HEK293 (cell line): Measurements from ENCODE around the gene PROB1.

Experiments
- CTCF ChIP-seq: fragments of 450-650 bp; formaldehyde crosslinking; IDR thresholded peaks from 2 replicates; pipeline ENCODE4 v1.5.1; 2016; ENCODE audit warnings: missing biosample characterization, missing genetic modification characterization
- KLF1 ChIP-seq: fragments of 450-650 bp; formaldehyde crosslinking; IDR thresholded peaks from 2 replicates; pipeline ENCODE4 v1.5.1; 2016; ENCODE audit warnings: missing biosample characterization, missing genetic modification characterization
- PRDM10 ChIP-seq: fragments of 450-650 bp; formaldehyde crosslinking; IDR thresholded peaks from 2 replicates; pipeline ENCODE4 v1.5.1; 2016; ENCODE audit warnings: missing biosample characterization, missing genetic modification characterization
- PRDM4 ChIP-seq: fragments of 450-650 bp; formaldehyde crosslinking; IDR thresholded peaks from 2 replicates; pipeline ENCODE4 v1.5.1; 2017; ENCODE audit warnings: missing biosample characterization, missing genetic modification characterization
- REST ChIP-seq: fragments of 450-650 bp; formaldehyde crosslinking; IDR thresholded peaks from 2 replicates; pipeline ENCODE4 v1.5.1; 2016; ENCODE audit warnings: missing biosample characterization, missing genetic modification characterization
- SP2 ChIP-seq: fragments of 450-650 bp; formaldehyde crosslinking; IDR thresholded peaks from 2 replicates; pipeline ENCODE4 v1.5.1; 2016; ENCODE audit warnings: missing biosample characterization, missing genetic modification characterization
- ZNF280C ChIP-seq: fragments of 450-650 bp; formaldehyde crosslinking; IDR thresholded peaks from 2 replicates; pipeline ENCODE4 v1.5.1; 2016; ENCODE audit warnings: missing biosample characterization, missing genetic modification characterization
- ZNF302 ChIP-seq: fragments of 450-650 bp; formaldehyde crosslinking; IDR thresholded peaks from 2 replicates; pipeline ENCODE4 v1.5.1; 2016; ENCODE audit warnings: missing biosample characterization, missing genetic modification characterization, low read depth
- ZNF335 ChIP-seq: fragments of 450-650 bp; formaldehyde crosslinking; conservative IDR thresholded peaks from 2 replicates; pipeline ENCODE4 v1.5.1; 2016; ENCODE audit warnings: missing biosample characterization, missing genetic modification characterization
- ZNF426 ChIP-seq: fragments of 450-650 bp; formaldehyde crosslinking; IDR thresholded peaks from 2 replicates; pipeline ENCODE4 v1.5.1; 2017; ENCODE audit warnings: missing biosample characterization, missing genetic modification characterization, mild to moderate bottlenecking, inconsistent platforms, moderate library complexity
- ZNF501 ChIP-seq: fragments of 450-650 bp; formaldehyde crosslinking; IDR thresholded peaks from 2 replicates; pipeline ENCODE4 v1.5.1; 2016; ENCODE audit warnings: missing biosample characterization, missing genetic modification characterization
- ZNF580 ChIP-seq: fragments of 450-650 bp; formaldehyde crosslinking; IDR thresholded peaks from 2 replicates; pipeline ENCODE4 v1.5.1; 2016; ENCODE audit warnings: missing biosample characterization, missing genetic modification characterization
- ZNF600 ChIP-seq: fragments of 450-650 bp; formaldehyde crosslinking; IDR thresholded peaks from 2 replicates; pipeline ENCODE4 v1.5.1; 2016; ENCODE audit warnings: missing biosample characterization, missing genetic modification characterization
- ZNF76 ChIP-seq: fragments of 450-650 bp; formaldehyde crosslinking; IDR thresholded peaks from 2 replicates; pipeline ENCODE4; 2016; ENCODE audit warnings: low read depth, missing biosample characterization, missing genetic modification characterization, borderline replicate concordance

- no peak for TF ChIP-seq CTCF (tag by site-specific recombination)
- TF ChIP-seq PRDM4 (tag by site-specific recombination), result no peak
- no peak for TF ChIP-seq ZNF580
- TF ChIP-seq ZNF302 (tag by site-specific recombination), result no peak
- TF ChIP-seq KLF1 (tag by site-specific recombination), result no peak
- no peak for TF ChIP-seq ZNF76
- TF ChIP-seq PRDM10 (tag by site-specific recombination), result no peak
- TF ChIP-seq ZNF600 (tag by site-specific recombination), result no peak
- no peak for TF ChIP-seq REST (tag by site-specific recombination)
- no peak for TF ChIP-seq ZNF280C (tag by site-specific recombination)
- no peak for TF ChIP-seq ZNF501 (tag by site-specific recombination)
- TF ChIP-seq ZNF335 (tag by site-specific recombination), result no peak
- TF ChIP-seq SP2 (tag by site-specific recombination), result no peak
- no peak for TF ChIP-seq ZNF426
Measured at GRCh38 chr5:139397921-139398320, 3.0 kb upstream of the PROB1 start.
